HG03469 (cell line): Measurements from ENCODE around the gene INSM1.

Experiments used
- ATAC-seq: cut with Tn5 transposase; IDR thresholded peaks from one replicate; pipeline ENCODE4 v1.9.1; 2021; ENCODE audit warnings: mild to moderate bottlenecking, moderate library complexity, moderate number of reproducible peaks; ENCODE audit not compliant: unreplicated experiment

The INSM1 gene

GRCh38 chr20:20417876-20418676 is 50.2 kb downstream of the INSM1 start:
- no peak for ATAC-seq
